HepG2 (cell line): ENCODE results near the gene SIK3. TPM values are rescaled to one million over a fixed set of nuclear protein-coding genes. Genes with fewer than 3 reads are reported as not detected.
A peak's percentile ranks its signal among the peaks of the same experiment; 100 is the strongest.

Source experiments
- BCL6 ChIP-seq: IDR thresholded peaks from 2 replicates; pipeline ENCODE4 v1.6.1; 2016; ENCODE audit warnings: missing genetic modification reagents, missing compliant biosample characterization
- CREB1 ChIP-seq, 2 experiments: fragments of 450-650 bp in 1 of 2; IDR thresholded peaks; 2 replicates each; pipeline ENCODE4 v1.6.1; 2016 to 2017; ENCODE audit warnings: control low read depth in 1 of 2, mild to moderate bottlenecking in 1 of 2, missing compliant biosample characterization in 1 of 2, missing genetic modification characterization in 1 of 2
- ERF ChIP-seq: IDR thresholded peaks from 2 replicates; pipeline ENCODE4 v1.6.1; 2018; ENCODE audit warnings: missing biosample characterization, missing genetic modification reagents
- ESRRA ChIP-seq: sonication (generic); formaldehyde crosslinking; IDR thresholded peaks from 2 replicates; pipeline ENCODE4 v1.5.1; 2020; ENCODE audit warnings: mild to moderate bottlenecking, low read depth, missing genetic modification reagents
- FOSL1 ChIP-seq: sonication (generic); formaldehyde crosslinking; IDR thresholded peaks from 2 replicates; pipeline ENCODE4 v1.9.0; 2021; ENCODE audit warnings: missing genetic modification reagents, borderline replicate concordance
- KDM3A ChIP-seq: IDR thresholded peaks from 2 replicates; pipeline ENCODE4 v1.6.1; 2018; ENCODE audit warnings: low read depth, missing compliant biosample characterization
- NFE2 ChIP-seq: sonication (generic); formaldehyde crosslinking; IDR thresholded peaks from 2 replicates; pipeline ENCODE4 v1.4.0; 2020; ENCODE audit warnings: missing genetic modification reagents
- NONO ChIP-seq, 2 experiments: fragments of 450-650 bp in 1 of 2; sonication (generic) in 1 of 2; formaldehyde crosslinking in 1 of 2; IDR thresholded peaks in 1 of 2; conservative IDR thresholded peaks in 1 of 2; 2 replicates each; pipeline versions ENCODE4 v1.6.1 to v1.8.0; 2017 to 2022; ENCODE audit warnings: mild to moderate bottlenecking in 1 of 2, missing genetic modification reagents in 1 of 2, moderate library complexity in 1 of 2
- RCOR2 ChIP-seq: IDR thresholded peaks from 2 replicates; pipeline ENCODE4 v1.6.1; 2016; ENCODE audit warnings: missing biosample characterization, missing genetic modification reagents
- REL ChIP-seq: sonication (generic); formaldehyde crosslinking; conservative IDR thresholded peaks from 2 replicates; pipeline ENCODE4 v1.8.0; 2022; ENCODE audit warnings: mild to moderate bottlenecking, missing genetic modification reagents, moderate library complexity
- SMYD3 ChIP-seq: sonication (generic); formaldehyde crosslinking; IDR thresholded peaks from 2 replicates; pipeline ENCODE4 v1.8.1; 2023; ENCODE audit warnings: mild to moderate bottlenecking, missing genetic modification reagents
- ZNF124 ChIP-seq: sonication (generic); formaldehyde crosslinking; IDR thresholded peaks from 2 replicates; pipeline ENCODE4 v1.4.0; 2020; ENCODE audit warnings: missing genetic modification reagents
- ZNF224 ChIP-seq: sonication (generic); formaldehyde crosslinking; IDR thresholded peaks from 2 replicates; pipeline ENCODE4 v1.5.0; 2020; ENCODE audit warnings: mild to moderate bottlenecking, missing genetic modification reagents
- ZNF232 ChIP-seq: sonication (generic); formaldehyde crosslinking; IDR thresholded peaks from 2 replicates; pipeline ENCODE4 v1.4.0; 2020; ENCODE audit warnings: missing genetic modification reagents, borderline replicate concordance
- ZNF510 ChIP-seq: sonication (generic); formaldehyde crosslinking; IDR thresholded peaks from 2 replicates; pipeline ENCODE4 v1.4.0; 2020; ENCODE audit warnings: low read depth, mild to moderate bottlenecking, missing genetic modification reagents
- ZNF543 ChIP-seq: sonication (generic); formaldehyde crosslinking; IDR thresholded peaks from 2 replicates; pipeline ENCODE4 v1.4.0; 2020; ENCODE audit warnings: mild to moderate bottlenecking, missing genetic modification reagents
- ZNF546 ChIP-seq: sonication (generic); formaldehyde crosslinking; conservative IDR thresholded peaks from 2 replicates; pipeline ENCODE4 v1.8.1; 2023; ENCODE audit warnings: mild to moderate bottlenecking, missing genetic modification reagents
- ZNF563 ChIP-seq: sonication (generic); formaldehyde crosslinking; IDR thresholded peaks from 2 replicates; pipeline ENCODE4 v1.8.0; 2022; ENCODE audit warnings: mild to moderate bottlenecking, moderate library complexity, missing genetic modification reagents
- ZNF619 ChIP-seq: sonication (generic); formaldehyde crosslinking; IDR thresholded peaks from 2 replicates; pipeline ENCODE4 v1.4.0; 2020; ENCODE audit warnings: mild to moderate bottlenecking, missing genetic modification reagents
- polyA plus RNA-seq, 8 experiments: library from polyadenylated mRNA; depleted of rRNA in 3 of 8; stranded (reverse) in 7 of 8; unstranded in 1 of 8; fragments of >200 nt; fragmentation: Illumina TruSeq in 4 of 8; extraction: Trizol in 4 of 8; gene quantifications; 2 replicates each; pipeline versions ENCODE4 v1.2.1 to v1.2.3, GENCODE V29; 2011 to 2016; ENCODE audit warnings: low read depth in 4 of 8, missing spikeins in 1 of 8, mixed read lengths in 1 of 8; ENCODE audit not compliant: insufficient read depth in 1 of 8
- total RNA-seq, 5 experiments: library from RNA; depleted of rRNA; stranded (reverse); fragments of >200 nt; fragmentation: Illumina TruSeq; extraction: Trizol; gene quantifications; 2 replicates each; pipeline ENCODE4 v1.2.3, GENCODE V29; 2016; ENCODE audit warnings: low read depth in 1 of 5
- TF ChIP-seq, protein P1 (sequence below): sonication (generic); formaldehyde crosslinking; IDR thresholded peaks from 2 replicates; pipeline ENCODE4 v1.5.0; 2020; ENCODE audit warnings: missing genetic modification reagents
- TF ChIP-seq, protein P2 (sequence below): sonication (generic); formaldehyde crosslinking; IDR thresholded peaks from 2 replicates; pipeline ENCODE4 v1.4.0; 2020; ENCODE audit warnings: low read depth, mild to moderate bottlenecking, missing genetic modification reagents
- TF ChIP-seq, protein P3 (sequence below): IDR thresholded peaks from 2 replicates; pipeline ENCODE4 v1.6.1; 2016; ENCODE audit warnings: missing genetic modification reagents, missing compliant biosample characterization
- TF ChIP-seq, protein P4 (sequence below): sonication (generic); formaldehyde crosslinking; IDR thresholded peaks from 2 replicates; pipeline ENCODE4 v1.5.0; 2020; ENCODE audit warnings: missing genetic modification reagents
- TF ChIP-seq, protein P5 (sequence below): sonication (generic); formaldehyde crosslinking; IDR thresholded peaks from 2 replicates; pipeline ENCODE4 v1.4.0; 2020; ENCODE audit warnings: missing genetic modification reagents

The SIK3 gene
- total and polyA plus RNA-seq, 2 of the 13 experiments (the other 11 are each of a cell fraction or from before 2014, with no cell fraction given), result 5.7 to 9.8 TPM

DNA sequence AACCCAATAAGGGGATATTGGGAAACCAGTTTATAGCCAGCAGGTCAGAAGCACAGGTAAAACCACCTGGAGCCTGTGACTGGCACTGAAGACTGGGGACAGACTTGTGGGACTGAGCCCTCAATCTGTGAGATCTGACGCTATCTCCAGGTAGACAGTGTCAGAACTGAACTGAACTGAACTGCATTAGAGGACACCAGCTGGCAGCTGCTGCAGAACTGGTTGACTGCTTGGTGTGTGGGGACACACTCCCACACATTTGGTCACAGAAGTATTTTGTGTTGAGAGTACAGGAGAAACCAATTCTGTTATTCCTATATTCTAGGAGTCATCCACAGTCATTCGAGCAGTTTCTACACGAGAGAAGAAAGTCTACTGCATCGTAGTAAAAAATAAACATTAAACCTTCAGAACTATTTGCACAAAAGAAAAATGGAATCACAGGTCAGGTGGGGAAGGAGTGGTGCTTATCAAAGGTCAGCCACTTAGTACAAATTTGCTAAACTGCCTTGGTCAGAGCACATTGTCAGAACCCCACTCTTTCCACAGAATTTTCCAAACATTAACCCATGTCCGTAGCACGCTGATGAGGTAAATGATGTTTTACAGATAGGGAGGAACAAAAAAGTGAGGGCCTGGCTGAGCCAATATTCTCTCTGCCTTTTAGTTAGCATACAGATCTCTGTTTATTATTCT, 77.2 kb downstream of the SIK3 start (continued):
- TF ChIP-seq, protein P1, sequence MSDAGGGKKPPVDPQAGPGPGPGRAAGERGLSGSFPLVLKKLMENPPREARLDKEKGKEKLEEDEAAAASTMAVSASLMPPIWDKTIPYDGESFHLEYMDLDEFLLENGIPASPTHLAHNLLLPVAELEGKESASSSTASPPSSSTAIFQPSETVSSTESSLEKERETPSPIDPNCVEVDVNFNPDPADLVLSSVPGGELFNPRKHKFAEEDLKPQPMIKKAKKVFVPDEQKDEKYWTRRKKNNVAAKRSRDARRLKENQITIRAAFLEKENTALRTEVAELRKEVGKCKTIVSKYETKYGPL, result no peak
- TF ChIP-seq RCOR2 (0 out of 2 replicates have a peak, but pooled peaks have one; percentile 76), ESRRA (CRISPR knock-in tag) (no peak), ZNF546 (no peak), NFE2 (no peak), ZNF224 (CRISPR knock-in tag) (no peak), ZNF563 (CRISPR knock-in tag) (no peak), BCL6 (CRISPR knock-in tag) (peak; percentile 81), ZNF124 (CRISPR knock-in tag) (no peak), ZNF232 (CRISPR knock-in tag) (no peak), CREB1 (IDR thresholded peaks at IDR 0.05) (no peak), CREB1 (CRISPR knock-in tag; IDR thresholded peaks at IDR 0.05) (no peak), KDM3A (CRISPR knock-in tag) (no peak), SMYD3 (CRISPR knock-in tag) (0 out of 2 replicates have a peak, but pooled peaks have one; percentile 73), REL (CRISPR knock-in tag) (no peak), NONO (IDR thresholded peaks at IDR 0.05) (no peak), NONO (CRISPR knock-in tag; conservative IDR thresholded peaks at IDR 0.05) (peak; percentile 50; the same call in 1 of the 2 replicates), ZNF543 (CRISPR knock-in tag) (no peak), ZNF510 (CRISPR knock-in tag) (no peak), ERF (peak; percentile 75), FOSL1 (CRISPR knock-in tag) (no peak), ZNF619 (no peak)
- TF ChIP-seq, protein P2, sequence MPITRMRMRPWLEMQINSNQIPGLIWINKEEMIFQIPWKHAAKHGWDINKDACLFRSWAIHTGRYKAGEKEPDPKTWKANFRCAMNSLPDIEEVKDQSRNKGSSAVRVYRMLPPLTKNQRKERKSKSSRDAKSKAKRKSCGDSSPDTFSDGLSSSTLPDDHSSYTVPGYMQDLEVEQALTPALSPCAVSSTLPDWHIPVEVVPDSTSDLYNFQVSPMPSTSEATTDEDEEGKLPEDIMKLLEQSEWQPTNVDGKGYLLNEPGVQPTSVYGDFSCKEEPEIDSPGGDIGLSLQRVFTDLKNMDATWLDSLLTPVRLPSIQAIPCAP (CRISPR knock-in tag), result no peak
- TF ChIP-seq, protein P3, sequence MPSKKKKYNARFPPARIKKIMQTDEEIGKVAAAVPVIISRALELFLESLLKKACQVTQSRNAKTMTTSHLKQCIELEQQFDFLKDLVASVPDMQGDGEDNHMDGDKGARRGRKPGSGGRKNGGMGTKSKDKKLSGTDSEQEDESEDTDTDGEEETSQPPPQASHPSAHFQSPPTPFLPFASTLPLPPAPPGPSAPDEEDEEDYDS, result no peak
- TF ChIP-seq, protein P4, sequence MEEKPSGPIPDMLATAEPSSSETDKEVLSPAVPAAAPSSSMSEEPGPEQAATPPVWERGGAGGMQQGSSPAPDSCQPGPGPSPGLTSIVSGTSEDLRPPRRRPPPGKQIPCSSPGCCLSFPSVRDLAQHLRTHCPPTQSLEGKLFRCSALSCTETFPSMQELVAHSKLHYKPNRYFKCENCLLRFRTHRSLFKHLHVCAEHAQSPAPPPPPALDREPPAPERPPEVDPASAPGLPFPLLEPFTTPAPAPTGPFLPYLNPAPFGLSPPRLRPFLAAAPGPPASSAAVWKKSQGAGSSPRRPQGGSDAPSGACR, result peak; percentile 53; the same call in 1 of the 2 replicates
- TF ChIP-seq, protein P5, sequence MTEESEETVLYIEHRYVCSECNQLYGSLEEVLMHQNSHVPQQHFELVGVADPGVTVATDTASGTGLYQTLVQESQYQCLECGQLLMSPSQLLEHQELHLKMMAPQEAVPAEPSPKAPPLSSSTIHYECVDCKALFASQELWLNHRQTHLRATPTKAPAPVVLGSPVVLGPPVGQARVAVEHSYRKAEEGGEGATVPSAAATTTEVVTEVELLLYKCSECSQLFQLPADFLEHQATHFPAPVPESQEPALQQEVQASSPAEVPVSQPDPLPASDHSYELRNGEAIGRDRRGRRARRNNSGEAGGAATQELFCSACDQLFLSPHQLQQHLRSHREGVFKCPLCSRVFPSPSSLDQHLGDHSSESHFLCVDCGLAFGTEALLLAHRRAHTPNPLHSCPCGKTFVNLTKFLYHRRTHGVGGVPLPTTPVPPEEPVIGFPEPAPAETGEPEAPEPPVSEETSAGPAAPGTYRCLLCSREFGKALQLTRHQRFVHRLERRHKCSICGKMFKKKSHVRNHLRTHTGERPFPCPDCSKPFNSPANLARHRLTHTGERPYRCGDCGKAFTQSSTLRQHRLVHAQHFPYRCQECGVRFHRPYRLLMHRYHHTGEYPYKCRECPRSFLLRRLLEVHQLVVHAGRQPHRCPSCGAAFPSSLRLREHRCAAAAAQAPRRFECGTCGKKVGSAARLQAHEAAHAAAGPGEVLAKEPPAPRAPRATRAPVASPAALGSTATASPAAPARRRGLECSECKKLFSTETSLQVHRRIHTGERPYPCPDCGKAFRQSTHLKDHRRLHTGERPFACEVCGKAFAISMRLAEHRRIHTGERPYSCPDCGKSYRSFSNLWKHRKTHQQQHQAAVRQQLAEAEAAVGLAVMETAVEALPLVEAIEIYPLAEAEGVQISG (CRISPR knock-in tag), result no peak
